ENCODE measurements around the gene SMYD2. TPM values are rescaled to one million over a fixed set of nuclear protein-coding genes. Genes with fewer than 3 reads are reported as not detected.

The SMYD2 gene
- total and polyA plus RNA-seq, 2 of the 8 experiments (the other 6 are each of a cell fraction or from before 2014, with no cell fraction given) = 3.0 to 5.2 TPM

DNA sequence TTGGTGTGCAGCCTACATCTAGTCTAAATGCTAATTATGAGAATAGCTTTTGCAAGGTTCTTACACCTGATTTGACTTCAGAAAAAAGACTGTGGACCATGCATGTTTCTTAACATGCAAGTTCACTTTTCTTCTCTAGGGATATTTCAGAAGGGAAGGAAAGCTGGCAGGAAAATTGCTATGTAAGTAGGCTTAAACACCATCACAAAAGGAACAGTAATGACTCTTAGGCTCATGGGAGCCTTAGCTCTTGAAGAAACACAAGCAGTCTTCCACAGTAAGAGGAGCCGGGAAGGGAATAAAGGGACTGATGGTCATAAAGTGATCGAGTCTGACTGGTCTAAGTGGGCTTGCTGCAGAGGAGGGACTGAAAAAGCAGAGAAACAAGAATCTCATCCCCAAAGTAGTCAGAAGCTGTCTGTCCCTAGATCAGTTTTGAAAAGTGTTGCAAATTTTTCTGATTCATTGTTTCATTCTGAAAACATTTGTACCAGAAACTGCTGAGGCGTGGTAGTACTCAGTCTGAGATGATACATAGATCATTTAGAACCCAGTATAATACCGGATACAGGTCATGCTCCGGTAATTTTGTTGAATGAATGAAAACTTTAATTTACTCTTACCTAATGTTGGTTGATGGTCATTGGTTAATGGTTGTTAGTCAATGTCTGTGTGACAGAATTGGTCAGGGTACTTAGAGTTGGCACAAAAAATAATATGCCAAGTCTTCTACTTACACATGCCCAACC is 40.9 kb downstream of the SMYD2 start:
- WGBS, 2 experiments (ENCODE audit: extremely low coverage in 1 of 2, insufficient coverage in 1 of 2, insufficient read length in 1 of 2, insufficient replicate concordance in 2 of 2, low coverage in 1 of 2, low lambda C conversion rate in 2 of 2, missing lambda C conversion rate in 1 of 2) = 88% methylated on average over 5 of the region's 5 CpGs; no CpG with 5 or more reads in 1 of the 2 experiments
- no peak overlapping the region for H3K4me3 ChIP-seq (ENCODE audit: extremely low read depth in 1 of 4, insufficient read depth in 2 of 4, low read depth in 3 of 4, low read length in 4 of 4)
- no peak overlapping the region for H2AFZ ChIP-seq (ENCODE audit: low read length)
- no peak overlapping the region for H3K18ac ChIP-seq (ENCODE audit: extremely low read depth, low read length)
- H2BK5ac ChIP-seq (ENCODE audit: low read depth, low read length) = no peak overlapping the region
- H2BK120ac ChIP-seq (replicated peaks; ENCODE audit: low read depth, low read length) = no peak overlapping the region
- peaks cover 0 to 3% of the 10 kb centered on the region in 2 experiments for H4K20me1 ChIP-seq (replicated peaks in 1 of 2; ENCODE audit: control insufficient read depth in 1 of 2, insufficient read depth in 2 of 2, low read length in 2 of 2)
- H3K9me3 ChIP-seq (ENCODE audit: insufficient read depth in 2 of 2, low read depth in 1 of 2, low read length in 1 of 2) = no peaks in the 10 kb centered on the region
- no peak overlapping the region for H3K4me2 ChIP-seq (ENCODE audit: insufficient read depth in 1 of 2, low read depth in 2 of 2, low read length in 2 of 2)
- H3K27ac ChIP-seq (ENCODE audit: low read depth, low read length) = no peak overlapping the region
- no peak overlapping the region for H3K14ac ChIP-seq (ENCODE audit: insufficient read length)
- DNase-seq (ENCODE audit: low read depth in 1 of 2, low spot score in 2 of 2) (no peak), FAIRE-seq (no peak)
- H3K23ac ChIP-seq (ENCODE audit: insufficient read length) = no peak overlapping the region
- peaks cover 9 to 23% (median 18%) of the 10 kb centered on the region in 4 experiments; a peak in 6 of 7 replicates for H3K27me3 ChIP-seq (replicated peaks in 1 of 4; ENCODE audit: control insufficient read depth in 3 of 4, extremely low read depth in 1 of 4, insufficient read depth in 3 of 4, low read length in 3 of 4)
- H3K79me1 ChIP-seq (ENCODE audit: low read depth, low read length) = no peaks in the 10 kb centered on the region
- no peak overlapping the region for H2BK20ac ChIP-seq (ENCODE audit: low read length)
- H3K4me1 ChIP-seq (replicated peaks in 1 of 4; ENCODE audit: control insufficient read depth in 3 of 4, insufficient read depth in 4 of 4, low read length in 3 of 4) = peaks cover 3 to 14% (median 9%) of the 10 kb centered on the region in 4 experiments; a peak in 6 of 7 replicates
- no peaks in the 10 kb centered on the region for H3K79me2 ChIP-seq (ENCODE audit: control insufficient read depth in 1 of 2, insufficient read depth in 2 of 2, low read length in 2 of 2)
- no peak overlapping the region for H3K9ac ChIP-seq (replicated peaks in 1 of 4; ENCODE audit: extremely low read depth in 1 of 4, low read depth in 3 of 4, low read length in 3 of 4)
- no peak overlapping the region for H2BK12ac ChIP-seq (ENCODE audit: low read depth, low read length)
- no peak overlapping the region for H4K91ac ChIP-seq (replicated peaks; ENCODE audit: insufficient read length, low read length)
- ChIA-PET POLR2A (ENCODE audit: partially characterized antibody) (no interaction called here), CTCF (ENCODE audit: partially characterized antibody) (interaction anchor here (0.6 to 12.6 kb wide), 11 partner anchors 8 to 113 kb away, joined by 3 to 262 read pairs (median 6); no protein-coding TSS in a partner anchor)
- no peaks in the 10 kb centered on the region for H3K23me2 ChIP-seq (ENCODE audit: low read depth, low read length)
- H3K56ac ChIP-seq (replicated peaks; ENCODE audit: insufficient read length, low read depth, low read length) = no peak overlapping the region
- H2AK5ac ChIP-seq (ENCODE audit: low read depth, low read length) = no peak overlapping the region
- no peak overlapping the region for H2BK15ac ChIP-seq (ENCODE audit: low read length)
- H3K36me3 ChIP-seq (ENCODE audit: control insufficient read depth in 2 of 4, insufficient read depth in 4 of 4, low read length in 3 of 4) = no peaks in the 10 kb centered on the region; a peak in 1 of 8 replicates
- no peak overlapping the region for H3K4ac ChIP-seq (replicated peaks; ENCODE audit: insufficient read length, low read depth, low read length)
- H4K5ac ChIP-seq (ENCODE audit: insufficient read length, low read depth, low read length) = no peak overlapping the region
- no peak overlapping the region for H4K8ac ChIP-seq (ENCODE audit: extremely low read depth, insufficient read depth, low read length)
- TF ChIP-seq CBX8 (IDR thresholded peaks at IDR 0.05; ENCODE audit: borderline replicate concordance, low read depth, low read length) = no peak
- TF ChIP-seq BACH1 (IDR thresholded peaks at IDR 0.05; ENCODE audit: low read length) = no peak
- no peak for TF ChIP-seq KDM1A (IDR thresholded peaks at IDR 0.05; ENCODE audit: borderline replicate concordance, low read length)
- no peak for TF ChIP-seq RNF2 (IDR thresholded peaks at IDR 0.05; ENCODE audit: borderline replicate concordance, low read depth, low read length, missing control alignments, poor library complexity, severe bottlenecking)
- no peak for TF ChIP-seq CREB1 (IDR thresholded peaks at IDR 0.05)
- TF ChIP-seq SP1 (IDR thresholded peaks at IDR 0.05; ENCODE audit: low read depth, low read length) = no peak
- no peak for TF ChIP-seq PHF8 (conservative IDR thresholded peaks at IDR 0.05; ENCODE audit: low read depth, low read length)
- TF ChIP-seq, protein P1, sequence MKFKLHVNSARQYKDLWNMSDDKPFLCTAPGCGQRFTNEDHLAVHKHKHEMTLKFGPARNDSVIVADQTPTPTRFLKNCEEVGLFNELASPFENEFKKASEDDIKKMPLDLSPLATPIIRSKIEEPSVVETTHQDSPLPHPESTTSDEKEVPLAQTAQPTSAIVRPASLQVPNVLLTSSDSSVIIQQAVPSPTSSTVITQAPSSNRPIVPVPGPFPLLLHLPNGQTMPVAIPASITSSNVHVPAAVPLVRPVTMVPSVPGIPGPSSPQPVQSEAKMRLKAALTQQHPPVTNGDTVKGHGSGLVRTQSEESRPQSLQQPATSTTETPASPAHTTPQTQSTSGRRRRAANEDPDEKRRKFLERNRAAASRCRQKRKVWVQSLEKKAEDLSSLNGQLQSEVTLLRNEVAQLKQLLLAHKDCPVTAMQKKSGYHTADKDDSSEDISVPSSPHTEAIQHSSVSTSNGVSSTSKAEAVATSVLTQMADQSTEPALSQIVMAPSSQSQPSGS (IDR thresholded peaks at IDR 0.05; ENCODE audit: low read length) = no peak

All from H1 (cell line).